ENCODE measurements around the gene GRWD1.

GRWD1 gene

GRCh38 chr19:48493718-48494401 is 48.1 kb downstream of the GRWD1 start:
- Histone ChIP-seq H3K36me3 (ENCODE audit: insufficient read depth, low read depth, low read length) (no peaks in the 10 kb centered on the region), H3K4me1 (ENCODE audit: insufficient read depth, low read length) (peaks cover 12% of the 10 kb centered on the region; the same call in 1 of the 2 replicates), H3K27ac (ENCODE audit: low read length) (no peak overlapping the region), H3K27me3 (ENCODE audit: insufficient read depth, low read length) (peaks cover 22% of the 10 kb centered on the region), H3K9ac (ENCODE audit: low read depth, low read length) (no peak overlapping the region; the same call in 1 of the 2 replicates), H3K9me3 (ENCODE audit: insufficient read depth, low read depth, low read length) (no peaks in the 10 kb centered on the region), H3K4me3 (ENCODE audit: low read length) (peak overlapping the region; percentile 69)

DNA sequence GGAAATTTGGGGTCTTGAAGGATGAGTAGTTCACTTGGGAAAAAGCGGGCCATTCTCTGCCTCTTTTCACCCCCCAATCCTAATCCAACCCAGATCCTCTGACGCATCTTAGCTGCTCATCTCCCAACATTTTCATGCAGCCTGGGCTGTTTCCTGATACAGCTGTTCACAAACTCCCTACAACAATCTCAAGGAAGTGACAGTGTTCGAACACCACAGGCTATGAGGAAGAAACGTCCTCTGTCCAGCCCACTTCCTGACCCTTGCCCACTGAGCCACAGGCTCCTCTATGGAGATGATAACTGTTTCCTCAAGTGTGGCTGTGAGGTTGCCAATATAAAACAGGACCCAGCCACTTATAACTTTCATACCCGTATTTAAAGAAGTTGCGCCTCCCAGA is 49.6 kb downstream of the GRWD1 start:
- H3K4me3 ChIP-seq (ENCODE audit: low read length) = no peak overlapping the region
- H3K9ac ChIP-seq (ENCODE audit: low read depth, low read length) = no peak overlapping the region
- H3K27ac ChIP-seq (ENCODE audit: low read length) = no peak overlapping the region
- H3K36me3 ChIP-seq (ENCODE audit: insufficient read depth, low read depth, low read length) = no peaks in the 10 kb centered on the region
- no peaks in the 10 kb centered on the region for H3K9me3 ChIP-seq (ENCODE audit: insufficient read depth, low read depth, low read length)
- peaks cover 15% of the 10 kb centered on the region for H3K27me3 ChIP-seq (ENCODE audit: insufficient read depth, low read length)
- H3K4me1 ChIP-seq (ENCODE audit: insufficient read depth, low read length) = peaks cover 10% of the 10 kb centered on the region; the same call in 1 of the 2 replicates

- Histone ChIP-seq H3K9ac (ENCODE audit: low read depth, low read length) (no peak overlapping the region), H3K4me1 (ENCODE audit: insufficient read depth, low read length) (peaks cover 8% of the 10 kb centered on the region; the same call in 1 of the 2 replicates), H3K36me3 (ENCODE audit: insufficient read depth, low read depth, low read length) (no peaks in the 10 kb centered on the region), H3K9me3 (ENCODE audit: insufficient read depth, low read depth, low read length) (no peaks in the 10 kb centered on the region), H3K4me3 (ENCODE audit: low read length) (no peak overlapping the region), H3K27me3 (ENCODE audit: insufficient read depth, low read length) (peaks cover 10% of the 10 kb centered on the region), H3K27ac (ENCODE audit: low read length) (no peak overlapping the region)
Measured at GRCh38 chr19:48496959-48497727, 51.4 kb downstream of the GRWD1 start.

DNA sequence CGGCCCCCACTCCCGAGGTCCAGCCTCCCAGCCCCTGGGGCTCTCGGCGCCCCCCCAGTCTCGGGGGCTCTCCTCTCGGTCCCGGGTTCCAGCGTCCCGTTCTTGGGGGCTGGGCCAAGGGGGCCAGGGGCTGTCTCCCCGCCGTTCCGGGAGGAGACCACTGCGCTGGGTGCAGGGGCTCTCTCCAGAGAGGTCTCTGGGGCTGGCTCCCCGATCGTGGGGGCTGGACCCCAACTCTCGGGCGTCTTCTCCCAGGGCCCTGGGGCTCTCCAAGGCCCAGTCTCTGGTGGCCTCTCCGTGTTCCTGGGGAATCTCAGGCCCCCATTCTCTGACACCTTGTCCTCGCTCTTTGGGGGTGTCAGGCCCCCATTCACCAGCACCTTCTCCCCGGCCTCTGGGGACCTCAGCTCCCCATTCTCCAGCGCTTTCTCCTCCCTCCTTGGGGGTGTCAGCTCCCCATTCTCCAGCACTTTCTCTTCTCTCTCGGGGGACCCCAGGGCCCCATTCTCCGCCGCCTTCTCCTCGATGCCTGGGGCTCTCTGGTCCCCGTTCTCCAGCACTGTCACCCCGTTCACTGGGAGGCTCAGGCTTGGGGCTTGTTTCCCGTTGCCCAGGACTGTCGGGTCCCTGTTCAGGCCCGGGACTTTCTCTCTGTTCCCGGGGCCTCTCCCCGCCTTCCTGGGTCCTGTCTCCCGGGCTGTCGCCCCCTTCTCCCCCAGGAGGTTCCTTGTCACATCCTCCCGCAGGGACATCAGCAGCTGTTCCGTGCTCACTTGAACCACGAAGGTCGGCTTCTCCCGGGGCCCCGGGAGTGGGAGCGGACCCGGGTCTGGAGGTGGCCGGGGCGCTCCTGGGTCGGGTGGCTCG is 52.2 kb downstream of the GRWD1 start:
- H3K27me3 ChIP-seq (ENCODE audit: insufficient read depth, low read length) = peaks cover 10% of the 10 kb centered on the region
- H3K9me3 ChIP-seq (ENCODE audit: insufficient read depth, low read depth, low read length) = no peaks in the 10 kb centered on the region
- H3K4me1 ChIP-seq (ENCODE audit: insufficient read depth, low read length) = peaks cover 5% of the 10 kb centered on the region; the same call in 1 of the 2 replicates

GRCh38 chr19:48498595-48499311 is 53.0 kb downstream of the GRWD1 start:
- Histone ChIP-seq H3K9me3 (ENCODE audit: insufficient read depth, low read depth, low read length) (no peaks in the 10 kb centered on the region), H3K4me1 (ENCODE audit: insufficient read depth, low read length) (peaks cover 5% of the 10 kb centered on the region; the same call in 1 of the 2 replicates), H3K9ac (ENCODE audit: low read depth, low read length) (no peak overlapping the region), H3K36me3 (ENCODE audit: insufficient read depth, low read depth, low read length) (no peaks in the 10 kb centered on the region), H3K27me3 (ENCODE audit: insufficient read depth, low read length) (peaks cover 10% of the 10 kb centered on the region), H3K4me3 (ENCODE audit: low read length) (no peak overlapping the region), H3K27ac (ENCODE audit: low read length) (no peak overlapping the region)

More for the DNA sequence above, 52.2 kb downstream of the GRWD1 start:
- Histone ChIP-seq H3K4me3 (ENCODE audit: low read length) (no peak overlapping the region), H3K27ac (ENCODE audit: low read length) (no peak overlapping the region), H3K36me3 (ENCODE audit: insufficient read depth, low read depth, low read length) (no peaks in the 10 kb centered on the region), H3K9ac (ENCODE audit: low read depth, low read length) (no peak overlapping the region)

DNA sequence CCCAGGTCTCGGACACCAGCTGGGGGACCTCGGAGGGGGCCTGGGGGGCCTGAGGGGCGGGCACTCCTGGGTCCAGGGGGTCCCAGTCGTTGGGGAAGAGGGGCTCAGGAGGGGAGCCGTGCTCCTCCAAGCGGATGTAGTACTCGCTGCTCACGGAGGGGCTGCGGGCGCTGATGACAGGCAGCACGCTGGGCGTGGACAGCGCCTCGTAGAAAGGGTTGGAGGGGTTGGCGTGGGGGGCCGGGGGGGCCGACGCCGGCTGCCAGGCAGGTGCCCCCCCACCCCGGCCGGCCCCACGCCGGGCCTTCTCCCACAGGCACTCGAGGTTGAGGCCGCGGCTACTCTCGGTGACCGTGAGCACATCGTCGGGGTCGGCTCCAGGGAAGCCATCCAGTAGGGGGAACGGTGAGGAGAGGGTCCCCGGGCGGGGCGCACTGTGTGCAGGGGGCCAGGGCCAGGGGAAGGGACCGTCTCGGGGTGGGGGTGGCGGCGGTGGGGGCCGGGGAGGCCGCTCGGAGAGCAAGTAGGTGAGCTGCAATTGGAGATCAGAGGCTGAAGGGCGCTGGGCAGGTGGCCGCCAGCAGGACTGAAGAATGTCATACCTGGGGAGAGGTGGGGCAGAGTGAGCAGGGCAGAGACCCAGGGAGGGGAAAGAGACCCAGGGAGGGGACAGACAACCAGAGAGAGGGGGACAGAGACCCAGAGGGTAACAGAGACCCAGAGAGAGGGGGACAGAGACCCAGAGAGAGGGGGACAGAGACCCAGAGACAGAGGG is 53.7 kb downstream of the GRWD1 start:
- Histone ChIP-seq H3K36me3 (ENCODE audit: insufficient read depth, low read depth, low read length) (no peaks in the 10 kb centered on the region), H3K9me3 (ENCODE audit: insufficient read depth, low read depth, low read length) (no peaks in the 10 kb centered on the region), H3K27ac (ENCODE audit: low read length) (no peak overlapping the region), H3K4me1 (ENCODE audit: insufficient read depth, low read length) (peaks cover 5% of the 10 kb centered on the region; the same call in 1 of the 2 replicates), H3K4me3 (ENCODE audit: low read length) (no peak overlapping the region), H3K9ac (ENCODE audit: low read depth, low read length) (no peak overlapping the region), H3K27me3 (ENCODE audit: insufficient read depth, low read length) (peaks cover 4% of the 10 kb centered on the region)

DNA sequence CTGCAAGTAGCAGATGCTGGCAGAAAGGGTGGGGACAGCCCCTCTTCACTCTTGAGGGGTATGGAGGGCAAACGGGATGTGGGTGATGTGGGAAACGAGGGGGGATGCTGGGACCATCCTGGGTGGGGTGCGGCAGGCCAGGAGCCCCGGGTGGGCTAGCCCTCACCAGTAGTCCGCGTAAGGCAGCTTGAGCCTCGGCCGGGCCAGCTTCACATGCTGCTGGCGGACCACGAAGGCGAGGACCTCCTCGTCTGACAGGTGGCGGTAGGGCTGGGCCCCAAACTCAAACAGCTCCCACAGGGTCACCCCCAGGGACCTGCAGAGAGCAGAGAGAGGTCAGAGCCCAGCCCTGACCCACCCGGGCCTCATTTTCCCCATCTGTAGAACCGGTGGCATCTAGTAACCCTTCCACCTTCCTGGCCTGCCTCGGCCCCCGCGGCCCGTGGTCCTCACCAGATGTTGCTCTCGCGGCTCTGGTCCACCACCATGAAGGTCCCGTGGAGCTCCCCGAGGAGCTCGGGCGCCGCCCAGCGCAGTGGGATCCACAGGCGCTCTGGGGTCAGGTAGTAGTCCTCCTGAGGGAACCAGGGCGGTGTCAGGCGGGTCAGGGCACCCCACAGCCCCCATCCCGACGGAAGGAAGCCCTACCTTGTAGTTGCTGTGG is 55.2 kb downstream of the GRWD1 start:
- H3K27ac ChIP-seq (ENCODE audit: low read length) = no peak overlapping the region
- H3K9ac ChIP-seq (ENCODE audit: low read depth, low read length) = peak overlapping the region; percentile 57; the same call in 1 of the 2 replicates
- H3K4me3 ChIP-seq (ENCODE audit: low read length) = peak overlapping the region; percentile 70

GRCh38 chr19:48501494-48502349 is 55.9 kb downstream of the GRWD1 start:
- Histone ChIP-seq H3K36me3 (ENCODE audit: insufficient read depth, low read depth, low read length) (no peaks in the 10 kb centered on the region), H3K27ac (ENCODE audit: low read length) (no peak overlapping the region), H3K9me3 (ENCODE audit: insufficient read depth, low read depth, low read length) (no peaks in the 10 kb centered on the region), H3K9ac (ENCODE audit: low read depth, low read length) (peak overlapping the region; percentile 61), H3K27me3 (ENCODE audit: insufficient read depth, low read length) (no peaks in the 10 kb centered on the region), H3K4me1 (ENCODE audit: insufficient read depth, low read length) (peaks cover 5% of the 10 kb centered on the region; the same call in 1 of the 2 replicates), H3K4me3 (ENCODE audit: low read length) (peak overlapping the region; percentile 70)

More for the DNA sequence above, 55.2 kb downstream of the GRWD1 start:
- H3K36me3 ChIP-seq (ENCODE audit: insufficient read depth, low read depth, low read length) = no peaks in the 10 kb centered on the region
- H3K4me1 ChIP-seq (ENCODE audit: insufficient read depth, low read length) = peaks cover 5% of the 10 kb centered on the region; the same call in 1 of the 2 replicates
- no peaks in the 10 kb centered on the region for H3K27me3 ChIP-seq (ENCODE audit: insufficient read depth, low read length)
- H3K9me3 ChIP-seq (ENCODE audit: insufficient read depth, low read depth, low read length) = no peaks in the 10 kb centered on the region

- Histone ChIP-seq H3K27me3 (ENCODE audit: insufficient read depth, low read length) (no peaks in the 10 kb centered on the region), H3K9me3 (ENCODE audit: insufficient read depth, low read depth, low read length) (no peaks in the 10 kb centered on the region), H3K9ac (ENCODE audit: low read depth, low read length) (no peak overlapping the region; the same call in 1 of the 2 replicates), H3K4me3 (ENCODE audit: low read length) (peak overlapping the region; percentile 77), H3K36me3 (ENCODE audit: insufficient read depth, low read depth, low read length) (no peaks in the 10 kb centered on the region), H3K27ac (ENCODE audit: low read length) (no peak overlapping the region), H3K4me1 (ENCODE audit: insufficient read depth, low read length) (peaks cover 5% of the 10 kb centered on the region; the same call in 1 of the 2 replicates)
Measured at GRCh38 chr19:48502350-48503018, 56.7 kb downstream of the GRWD1 start.
